Esophagus muscularis mucosa (tissue), 4 donors: ENCODE measurements around the gene HDAC4. TPM values are rescaled to one million over a fixed set of nuclear protein-coding genes. Genes with fewer than 3 reads are reported as not detected.

Source experiments
- DNase-seq: peaks from one replicate; pipeline ENCODE4 v3.0.0-alpha.2; 2017; ENCODE audit errors: extremely low spot score
- H3K27ac ChIP-seq, 4 donors: fragments of 200-600 bp; sonication (generic); replicated peaks in 1 of 4; 1 replicate in 3 of 4; 2 replicates in 1 of 4; pipeline ENCODE4 v1.5.1; 2016 to 2019; ENCODE audit warnings: mild to moderate bottlenecking in 1 of 4
- H3K27me3 ChIP-seq, 4 donors: fragments of 200-600 bp; sonication (generic); one replicate each; pipeline versions ENCODE4 v1.5.1 to v1.6.0; 2016 to 2019
- H3K36me3 ChIP-seq, 4 donors: fragments of 200-600 bp; sonication (generic); one replicate each; pipeline ENCODE4 v1.5.1; 2016 to 2019
- H3K4me1 ChIP-seq, 4 donors: fragments of 200-600 bp; sonication (generic); one replicate each; pipeline ENCODE4 v1.5.1; 2016 to 2019
- H3K4me3 ChIP-seq, 4 donors: fragments of 200-600 bp; sonication (generic); 1 replicate in 2 of 4; 2 replicates in 2 of 4; pipeline ENCODE4 v1.5.1; 2016 to 2019; ENCODE audit warnings: mild to moderate bottlenecking in 4 of 4, moderate library complexity in 1 of 4
- H3K9me3 ChIP-seq, 4 donors: fragments of 200-600 bp; sonication (generic); 1 replicate in 3 of 4; 2 replicates in 1 of 4; pipeline ENCODE4 v1.5.1; 2016 to 2019
- EP300 ChIP-seq: sonication (generic); formaldehyde crosslinking; IDR thresholded peaks from one replicate; pipeline ENCODE4 v1.6.1; 2017; ENCODE audit warnings: antibody characterized with exemption
- POLR2A ChIP-seq: fragments of 450-650 bp; IDR thresholded peaks from one replicate; pipeline ENCODE4 v1.6.1; 2017; ENCODE audit warnings: antibody characterized with exemption, moderate library complexity, mild to moderate bottlenecking, low read depth
- POLR2AphosphoS5 ChIP-seq, 2 donors: sonication (generic); formaldehyde crosslinking; IDR thresholded peaks; one replicate each; pipeline ENCODE4 v1.6.1; 2017; ENCODE audit warnings: antibody characterized with exemption in 2 of 2
- WGBS: methylation state at CpG from one replicate; pipeline ENCODE4 v1.1.5; 2018; 5-methylcytosine and 5-hydroxymethylcytosine counted together
- intact Hi-C: fragments of 100-400 bp; cut with DNase I; formaldehyde crosslinking; loops from one replicate; pipeline ENCODE4 v1.15.1; 2023
- total RNA-seq, 4 donors: library from RNA; depleted of rRNA; stranded (reverse); fragments of >200 nt; gene quantifications; one replicate each; pipeline versions ENCODE4 v1.1.0 to v1.2.1, GENCODE V29; 2016
- TF ChIP-seq, protein P1 (sequence below), 3 experiments: fragments of 200-600 bp in 2 of 3; fragments of 450-650 bp in 1 of 3; sonication (generic) in 2 of 3; IDR thresholded peaks; one replicate each; pipeline ENCODE4 v1.5.1; 2017 to 2019; ENCODE audit warnings: antibody characterized with exemption in 3 of 3, mild to moderate bottlenecking in 2 of 3, moderate library complexity in 1 of 3

The HDAC4 gene
- total RNA-seq, 4 donors from 2014 or later: 59.4 to 119 (median 76.1) TPM

DNA sequence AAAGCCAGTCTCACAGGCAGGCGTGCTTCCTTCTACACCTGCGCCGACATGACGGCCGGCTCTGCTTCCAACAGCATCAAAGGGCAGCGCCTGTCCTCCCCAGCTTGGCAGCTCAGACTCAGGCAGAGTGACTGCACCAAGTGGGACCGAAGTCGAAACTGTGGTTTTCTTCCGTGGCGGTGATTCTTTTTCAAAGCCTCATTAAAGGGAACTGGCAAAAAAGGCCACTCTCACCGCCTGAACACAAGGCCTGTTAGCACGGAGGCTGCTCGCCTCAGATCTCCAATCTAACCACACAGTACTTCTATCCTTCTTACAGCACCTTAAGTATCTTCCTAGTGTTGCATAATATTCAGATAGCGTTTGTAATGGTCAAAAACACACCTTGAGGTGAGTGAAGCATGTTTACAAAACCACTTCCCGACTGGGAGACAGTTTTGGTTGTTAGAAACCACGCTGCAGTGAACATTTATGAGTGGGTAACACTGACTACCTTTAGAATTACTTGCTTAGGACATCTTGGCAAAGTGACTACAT, 236.4 kb downstream of the HDAC4 start:
- WGBS: 87% methylated on average over 16 of the region's 16 CpGs
- TF ChIP-seq EP300: no peak

GRCh38 chr2:239163688-239164334, 237.0 kb downstream of the HDAC4 start:
- DNase-seq: no peak
- TF ChIP-seq, protein P1, sequence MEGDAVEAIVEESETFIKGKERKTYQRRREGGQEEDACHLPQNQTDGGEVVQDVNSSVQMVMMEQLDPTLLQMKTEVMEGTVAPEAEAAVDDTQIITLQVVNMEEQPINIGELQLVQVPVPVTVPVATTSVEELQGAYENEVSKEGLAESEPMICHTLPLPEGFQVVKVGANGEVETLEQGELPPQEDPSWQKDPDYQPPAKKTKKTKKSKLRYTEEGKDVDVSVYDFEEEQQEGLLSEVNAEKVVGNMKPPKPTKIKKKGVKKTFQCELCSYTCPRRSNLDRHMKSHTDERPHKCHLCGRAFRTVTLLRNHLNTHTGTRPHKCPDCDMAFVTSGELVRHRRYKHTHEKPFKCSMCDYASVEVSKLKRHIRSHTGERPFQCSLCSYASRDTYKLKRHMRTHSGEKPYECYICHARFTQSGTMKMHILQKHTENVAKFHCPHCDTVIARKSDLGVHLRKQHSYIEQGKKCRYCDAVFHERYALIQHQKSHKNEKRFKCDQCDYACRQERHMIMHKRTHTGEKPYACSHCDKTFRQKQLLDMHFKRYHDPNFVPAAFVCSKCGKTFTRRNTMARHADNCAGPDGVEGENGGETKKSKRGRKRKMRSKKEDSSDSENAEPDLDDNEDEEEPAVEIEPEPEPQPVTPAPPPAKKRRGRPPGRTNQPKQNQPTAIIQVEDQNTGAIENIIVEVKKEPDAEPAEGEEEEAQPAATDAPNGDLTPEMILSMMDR (IDR thresholded peaks at IDR 0.05): no peak
- no peak for TF ChIP-seq POLR2AphosphoS5 (IDR thresholded peaks at IDR 0.05)
- no peak for TF ChIP-seq EP300
- no peak for TF ChIP-seq POLR2A

More for the DNA sequence above, 236.4 kb downstream of the HDAC4 start:
- H3K36me3 ChIP-seq: peaks cover 38 to 83% (median 59%) of the 10 kb centered on the region in 4 donors
- no peak overlapping the region for H3K27ac ChIP-seq
- no peaks in the 10 kb centered on the region for H3K27me3 ChIP-seq
- H3K4me3 ChIP-seq: no peak overlapping the region
- peaks cover 0 to 4% (median 0%) of the 10 kb centered on the region in 4 donors for H3K4me1 ChIP-seq
- DNase-seq: no peak
- intact Hi-C loops: no loop called here
- no peaks in the 10 kb centered on the region for H3K9me3 ChIP-seq

GRCh38 chr2:239162976-239163687, 237.7 kb downstream of the HDAC4 start:
- Histone ChIP-seq H3K4me3 (no peak overlapping the region), H3K9me3 (no peaks in the 10 kb centered on the region), H3K4me1 (peaks cover 0 to 9% (median 5%) of the 10 kb centered on the region in 4 donors), H3K27ac (no peak overlapping the region), H3K36me3 (peaks cover 38 to 75% (median 55%) of the 10 kb centered on the region in 4 donors), H3K27me3 (no peaks in the 10 kb centered on the region)
- TF ChIP-seq EP300 (no peak), POLR2A (no peak), POLR2AphosphoS5 (IDR thresholded peaks at IDR 0.05) (no peak)
- TF ChIP-seq, protein P1 (IDR thresholded peaks at IDR 0.05): no peak
- intact Hi-C loops: no loop called here
- no peak for DNase-seq
- 92% methylated on average over 26 of the region's 28 CpGs for WGBS

More at GRCh38 chr2:239163688-239164334, 237.0 kb downstream of the HDAC4 start:
- Histone ChIP-seq H3K9me3 (no peaks in the 10 kb centered on the region), H3K36me3 (peaks cover 38 to 77% (median 57%) of the 10 kb centered on the region in 4 donors), H3K27ac (no peak overlapping the region), H3K4me1 (peaks cover 0 to 2% (median 0%) of the 10 kb centered on the region in 4 donors), H3K27me3 (no peaks in the 10 kb centered on the region), H3K4me3 (no peak overlapping the region)
- intact Hi-C loops: no loop called here
- WGBS: 93% methylated on average over 19 of the region's 20 CpGs

DNA sequence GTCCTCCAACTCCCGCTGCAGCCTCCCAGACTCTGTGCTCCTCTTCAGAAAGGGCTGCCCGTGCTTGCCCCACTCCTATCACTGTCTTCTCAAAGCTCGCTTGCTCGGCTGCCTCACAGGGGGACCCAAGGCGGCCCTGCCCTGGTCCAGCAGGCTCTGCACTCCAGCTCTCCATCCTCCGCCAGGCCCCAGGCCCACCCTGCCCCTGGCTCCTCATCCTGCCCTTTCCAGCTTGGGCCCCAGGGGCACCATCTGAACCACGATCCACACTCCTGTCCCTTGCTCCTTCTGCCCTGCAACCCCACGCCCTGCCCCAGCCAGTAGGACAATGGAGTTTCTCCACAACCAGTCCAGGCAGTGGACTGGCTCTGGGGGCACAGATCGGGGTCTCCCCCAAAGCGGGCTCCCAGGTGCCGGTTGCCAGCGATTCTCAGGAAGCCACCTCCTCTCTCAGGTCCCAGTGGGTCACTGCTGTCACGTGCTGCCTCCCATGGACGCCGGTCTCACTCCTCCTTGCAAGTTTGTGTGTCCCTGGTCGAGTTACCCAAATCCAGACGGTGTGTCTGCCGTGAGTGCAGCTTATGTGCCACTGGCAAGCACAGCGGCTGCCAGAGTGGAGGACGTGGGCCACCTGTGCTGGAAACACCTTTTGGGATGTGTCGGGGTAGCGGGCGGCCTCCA, 238.5 kb downstream of the HDAC4 start:
- H3K27me3 ChIP-seq: no peaks in the 10 kb centered on the region
- H3K36me3 ChIP-seq: peaks cover 36 to 68% (median 50%) of the 10 kb centered on the region in 4 donors
- peaks cover 0 to 17% (median 13%) of the 10 kb centered on the region in 4 donors for H3K4me1 ChIP-seq
- TF ChIP-seq, protein P1 (IDR thresholded peaks at IDR 0.05): no peak
- TF ChIP-seq POLR2A (no peak), EP300 (no peak), POLR2AphosphoS5 (IDR thresholded peaks at IDR 0.05) (no peak)
- no peak for DNase-seq
- 93% methylated on average over 22 of the region's 23 CpGs for WGBS
- no peak overlapping the region for H3K4me3 ChIP-seq
- intact Hi-C loops: no loop called here
- no peaks in the 10 kb centered on the region for H3K9me3 ChIP-seq
- H3K27ac ChIP-seq: no peak overlapping the region
